Calu3 (cell line): Measurements from ENCODE around the gene MYL7. TPM values are rescaled to one million over a fixed set of nuclear protein-coding genes. Genes with fewer than 3 reads are reported as not detected.

Source experiments
- BruUV-seq: library from RNA; stranded (reverse); fragments of 400-500 nt; replicated peaks from 2 replicates; lab custom pipeline; 2021; lab: Mats Ljungman, UMichigan
- CTCF ChIA-PET: fragments of 300-600 bp; sonication (Branson Sonifier 250); formaldehyde crosslinking; loops from one replicate; lab custom pipeline; 2022; ENCODE audit warnings: antibody characterized with exemption; lab: Charles Lee
- DNase-seq: peaks from one replicate; pipeline ENCODE4 v3.0.0; 2022
- H3K27ac Mint-ChIP-seq: one replicate; pipeline ENCODE4 v1.8.0; 2022; ENCODE audit warnings: mixed read lengths; ENCODE audit not compliant: unreplicated experiment
- H3K27me3 Mint-ChIP-seq: one replicate; pipeline ENCODE4 v1.8.0; 2022; ENCODE audit warnings: mixed read lengths; ENCODE audit not compliant: unreplicated experiment
- H3K36me3 Mint-ChIP-seq: one replicate; pipeline ENCODE4 v1.8.0; 2022; ENCODE audit warnings: mild to moderate bottlenecking, moderate library complexity, mixed read lengths; ENCODE audit not compliant: insufficient read depth, unreplicated experiment
- H3K4me1 Mint-ChIP-seq: one replicate; pipeline ENCODE4 v1.8.0; 2022; ENCODE audit warnings: mild to moderate bottlenecking, low read depth, mixed read lengths; ENCODE audit not compliant: unreplicated experiment
- H3K4me3 Mint-ChIP-seq: one replicate; pipeline ENCODE4 v1.8.0; 2022; ENCODE audit warnings: mild to moderate bottlenecking, low read depth, moderate library complexity, mixed read lengths; ENCODE audit not compliant: unreplicated experiment
- H3K9me3 Mint-ChIP-seq: one replicate; pipeline ENCODE4 v1.8.0; 2022; ENCODE audit warnings: low read depth, mixed read lengths; ENCODE audit not compliant: unreplicated experiment
- CTCF ChIP-seq: fragments of 200-600 bp; IDR thresholded peaks from one replicate; pipeline ENCODE4 v1.8.0; 2022; ENCODE audit warnings: antibody characterized with exemption; ENCODE audit not compliant: unreplicated experiment
- intact Hi-C: fragments of 100-400 bp; cut with micrococcal nuclease; formaldehyde crosslinking; loops from one replicate; pipeline ENCODE4 v1.10.0; 2022; ENCODE audit not compliant: unreplicated experiment
- total RNA-seq: library from RNA; stranded (reverse); gene quantifications from 2 replicates; pipeline ENCODE4 v1.2.3, GENCODE V29; 2022

Gene MYL7
- total RNA-seq, 1 experiment from 2014 or later: not detected

GRCh38 chr7:44097064-44097932, 43.8 kb downstream of the MYL7 start:
- BruUV-seq: no TSS peak
- DNase-seq: no peak
- Mint-ChIP-seq H3K4me1 (no peaks in the 10 kb centered on the region), H3K36me3 (no peaks in the 10 kb centered on the region), H3K27me3 (peaks cover 27% of the 10 kb centered on the region), H3K9me3 (no peaks in the 10 kb centered on the region), H3K4me3 (no peak overlapping the region), H3K27ac (no peak overlapping the region)
- intact Hi-C loops: no loop called here
- CTCF ChIA-PET: interaction anchor here (0.6 to 1.3 kb wide), 3 partner anchors 10 to 413 kb away, joined by 3 to 7 read pairs (median 4); no protein-coding TSS in a partner anchor
- TF ChIP-seq CTCF: no peak

GRCh38 chr7:44096326-44096881, 44.7 kb downstream of the MYL7 start:
- Mint-ChIP-seq H3K4me1 (no peaks in the 10 kb centered on the region), H3K27ac (no peak overlapping the region), H3K36me3 (no peaks in the 10 kb centered on the region), H3K27me3 (peaks cover 20% of the 10 kb centered on the region), H3K9me3 (no peaks in the 10 kb centered on the region), H3K4me3 (no peak overlapping the region)
- intact Hi-C loops: no loop called here
- no peak for TF ChIP-seq CTCF
- CTCF ChIA-PET: interaction anchor here (0.7 kb wide), 1 partner anchor 65 kb away, joined by 6 read pairs; no protein-coding TSS in a partner anchor
- no TSS peak for BruUV-seq
- no peak for DNase-seq

GRCh38 chr7:44095781-44096180, 45.4 kb downstream of the MYL7 start:
- TF ChIP-seq CTCF: no peak
- Mint-ChIP-seq H3K27ac (no peak overlapping the region), H3K9me3 (no peaks in the 10 kb centered on the region), H3K27me3 (peaks cover 26% of the 10 kb centered on the region), H3K4me1 (no peaks in the 10 kb centered on the region), H3K36me3 (no peaks in the 10 kb centered on the region), H3K4me3 (no peak overlapping the region)
- CTCF ChIA-PET: interaction anchor here (0.6 kb wide), 1 partner anchor 30 kb away, joined by 5 read pairs; the partner anchor contains the start of gene PGAM2
- no peak for DNase-seq
- intact Hi-C loops: no loop called here
- no TSS peak for BruUV-seq

- no TSS peak for BruUV-seq
- no peak overlapping the region for H3K4me3 Mint-ChIP-seq
- DNase-seq: no peak
- CTCF ChIA-PET: interaction anchor here (0.6 kb wide), 1 partner anchor 29 kb away, joined by 5 read pairs; the partner anchor contains the start of gene PGAM2
- intact Hi-C loops: no loop called here
- no peaks in the 10 kb centered on the region for H3K4me1 Mint-ChIP-seq
- no peaks in the 10 kb centered on the region for H3K9me3 Mint-ChIP-seq
- TF ChIP-seq CTCF: no peak
- H3K27ac Mint-ChIP-seq: no peak overlapping the region
- H3K36me3 Mint-ChIP-seq: no peaks in the 10 kb centered on the region
- peaks cover 32% of the 10 kb centered on the region for H3K27me3 Mint-ChIP-seq
Observed at GRCh38 chr7:44094883-44095592, 46.1 kb downstream of the MYL7 start.
